CMK (cell line): Measurements from ENCODE around the gene KLHL2.
"Not testable (repeated sequence)": the region's sequence is repeated elsewhere in the genome, so short reads cannot be mapped to it uniquely, and the experiment has no call there.

ENCODE experiments used
- DNase-seq: peaks from one replicate; pipeline ENCODE4 v3.0.0-alpha.2; 2010; ENCODE audit warnings: low read depth

KLHL2 gene

DNA sequence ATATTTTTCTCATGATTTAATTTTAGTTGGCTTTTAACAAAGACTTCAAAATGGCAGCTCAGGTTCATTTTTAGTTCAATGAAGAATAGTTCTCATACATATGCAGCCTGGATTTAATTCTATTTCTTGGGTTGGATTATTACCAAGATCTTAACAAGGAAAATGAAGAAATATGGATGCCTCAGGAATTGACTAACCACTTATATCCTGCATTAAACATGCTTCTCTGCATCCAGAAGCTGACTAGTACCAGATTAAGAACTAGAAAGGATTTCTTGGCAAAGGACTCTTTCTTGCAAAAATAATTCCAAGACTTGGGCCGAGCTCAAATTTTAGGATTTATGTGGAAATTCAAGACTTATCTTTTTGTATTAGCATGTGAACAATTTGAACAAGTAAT is 5.6 kb upstream of the KLHL2 start:
- no peak for DNase-seq

DNA sequence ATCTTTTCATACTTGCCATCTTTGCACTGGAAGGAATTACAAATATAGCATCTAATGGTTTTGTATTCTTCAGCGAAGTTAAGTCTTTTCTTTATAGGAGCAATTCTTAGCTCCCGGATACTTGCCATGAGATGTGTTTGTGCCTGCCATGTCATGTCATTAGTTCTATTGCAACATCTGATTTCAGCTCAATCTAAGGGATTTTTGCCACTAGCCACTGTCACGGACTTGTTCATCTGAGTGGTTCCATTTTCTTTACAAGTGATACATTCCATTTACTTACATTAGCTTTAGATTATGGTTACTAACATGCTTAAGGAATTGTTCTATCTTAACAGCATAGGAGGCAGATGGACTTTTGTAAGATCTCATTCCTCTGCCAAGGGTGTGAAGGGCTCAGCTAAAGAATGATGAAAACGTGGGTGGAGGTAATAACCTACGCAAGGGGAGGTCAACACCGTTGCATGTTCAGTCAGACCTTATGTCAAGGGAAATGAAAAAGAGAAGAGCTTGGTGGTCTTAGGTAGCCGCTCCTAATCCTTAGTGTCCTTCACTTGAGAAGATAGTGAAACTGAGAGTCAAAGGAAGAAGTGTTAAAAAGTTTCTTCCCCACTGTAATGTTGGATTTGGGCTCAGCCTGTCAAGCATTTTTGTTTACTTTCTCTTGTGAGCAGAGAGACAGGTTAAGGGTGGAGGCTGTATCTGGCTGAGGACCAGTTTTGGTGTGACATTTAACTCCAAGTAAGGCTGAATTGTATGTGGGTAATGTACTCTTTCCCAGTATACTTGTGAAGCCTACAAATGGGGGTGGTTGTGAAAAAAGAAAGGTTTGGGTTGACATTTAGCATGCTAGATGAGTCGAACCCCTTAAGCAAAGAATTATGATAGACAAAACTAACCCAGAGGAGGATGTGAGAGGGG is 3.6 kb upstream of the KLHL2 start:
- DNase-seq: no peak

DNA sequence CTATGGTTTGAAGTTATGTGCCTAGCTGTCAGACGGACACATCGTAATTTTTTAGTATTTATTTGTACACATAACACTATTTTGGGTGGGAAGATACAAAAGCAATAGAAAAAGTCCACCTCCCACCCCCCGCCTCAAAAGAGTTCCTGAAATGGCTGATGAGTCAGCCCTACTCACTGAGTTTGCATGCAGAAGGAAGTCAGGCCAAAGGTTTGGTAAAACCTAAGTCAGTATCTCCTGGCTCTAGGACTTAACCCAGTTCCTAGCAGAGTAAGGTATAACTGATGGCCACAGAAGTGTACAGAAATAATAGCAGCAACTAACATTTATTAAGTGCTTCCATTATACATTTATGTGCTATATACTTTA is 2.9 kb upstream of the KLHL2 start:
- DNase-seq: no peak

DNA sequence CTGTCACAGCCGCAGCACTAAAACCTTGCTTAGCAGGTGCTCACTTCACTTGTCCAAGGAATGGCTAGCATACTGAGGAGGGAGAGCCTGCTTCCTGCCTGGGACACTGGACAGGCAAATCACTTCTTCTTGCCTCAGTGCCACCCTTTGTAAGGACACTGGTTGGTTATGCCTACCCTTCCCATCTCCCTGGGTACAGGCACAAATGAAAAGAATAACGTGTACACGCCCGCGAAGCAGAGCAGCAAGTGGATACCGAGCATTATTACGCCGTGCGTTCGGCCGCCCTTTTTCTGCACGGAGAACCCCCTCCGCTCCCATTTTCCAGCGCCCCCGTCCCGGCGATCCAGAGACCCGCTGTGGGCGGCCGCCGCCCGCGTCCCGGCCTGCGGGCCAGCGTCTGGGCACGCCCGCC is 338 bp upstream of the KLHL2 start:
- DNase-seq: no peak

DNA sequence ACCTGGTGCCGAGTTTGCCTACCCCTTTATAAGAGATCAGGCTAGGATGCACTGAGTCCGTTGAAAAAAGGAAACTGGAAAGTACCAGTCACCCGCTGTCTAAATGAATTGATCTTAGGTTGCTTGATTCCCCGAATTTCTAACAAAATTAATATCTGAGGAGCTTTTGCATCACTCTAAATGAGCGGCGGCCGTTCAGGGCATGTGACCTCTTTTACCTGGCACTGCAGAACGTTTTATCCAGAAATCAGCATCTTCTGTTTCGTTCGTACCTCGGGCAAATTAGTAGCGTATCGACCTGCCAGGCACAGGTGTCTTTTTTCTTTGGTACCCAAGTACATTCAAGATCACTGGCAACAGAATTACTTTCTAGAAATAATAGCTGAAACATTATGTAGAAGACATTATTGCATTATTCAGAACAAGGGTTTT is 876 bp downstream of the KLHL2 start:
- no peak for DNase-seq

DNA sequence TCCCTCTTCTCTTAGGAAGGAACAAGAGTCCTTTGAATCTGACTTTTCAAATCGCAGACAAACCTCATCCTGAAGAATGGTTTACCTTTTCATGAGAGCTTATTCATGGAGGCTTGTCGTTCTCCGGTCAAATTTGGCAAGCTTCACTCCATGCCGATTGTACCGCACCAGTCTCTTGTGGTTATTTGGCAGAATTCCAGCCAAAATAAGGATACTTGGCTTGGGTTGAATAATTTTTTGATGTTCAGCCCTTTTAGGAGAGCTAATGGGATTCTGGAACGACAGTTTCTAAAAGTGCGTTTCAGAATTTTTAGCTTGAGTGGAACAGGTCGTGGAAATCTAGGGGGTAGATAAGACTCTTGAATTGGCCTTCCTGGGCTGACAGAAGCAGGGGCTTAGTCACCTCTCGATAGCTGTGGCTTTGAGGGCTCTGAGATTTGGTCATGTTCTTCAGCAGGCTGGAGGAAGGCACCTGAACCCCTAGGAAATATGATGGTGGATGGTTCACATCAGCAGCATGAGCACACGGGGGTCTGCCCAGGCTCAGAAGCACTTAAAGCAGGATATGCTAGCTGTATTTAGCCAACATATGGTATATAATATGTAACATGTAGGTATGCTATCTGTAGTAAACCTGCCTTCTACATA is 1.5 kb downstream of the KLHL2 start:
- no peak for DNase-seq

DNA sequence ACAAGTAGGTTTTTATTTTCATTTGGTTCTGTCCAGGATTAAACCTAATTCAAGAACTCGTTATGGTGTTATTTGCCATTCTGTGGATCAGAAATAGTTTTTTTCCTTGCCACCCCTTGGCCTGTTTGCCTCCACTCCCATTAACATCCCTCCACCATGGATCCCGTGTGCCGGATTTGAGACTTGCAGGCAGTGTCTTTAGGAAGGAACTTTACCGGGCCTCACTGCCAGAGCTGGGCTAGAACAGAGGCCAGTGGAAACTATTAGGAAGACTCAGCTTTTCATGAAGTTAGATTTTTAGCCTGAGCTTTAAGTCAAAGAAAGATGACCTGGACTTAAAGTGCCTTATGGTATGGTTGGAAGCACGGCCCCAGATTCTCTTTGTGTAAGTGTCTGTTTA is 2.4 kb downstream of the KLHL2 start:
- DNase-seq: no peak

DNA sequence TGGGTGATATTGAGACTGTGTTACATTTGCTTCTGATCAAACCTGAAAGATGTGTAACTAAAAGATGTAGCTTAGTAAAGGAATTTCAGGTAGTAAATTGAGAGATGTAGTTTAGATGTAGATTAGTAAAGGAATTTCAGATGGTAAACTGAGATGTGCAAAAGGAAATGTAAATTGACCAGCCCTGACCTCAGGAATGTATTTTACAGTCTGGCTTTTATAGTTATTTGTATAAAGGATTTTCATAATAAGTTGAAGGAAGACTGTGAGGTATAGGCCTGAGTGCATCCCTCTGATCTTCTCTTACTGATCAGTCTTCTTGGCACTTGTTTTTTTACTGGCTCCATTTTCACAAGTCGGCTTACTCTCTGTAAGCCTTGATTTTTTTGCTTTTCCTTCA is 3.2 kb downstream of the KLHL2 start:
- no peak for DNase-seq

DNA sequence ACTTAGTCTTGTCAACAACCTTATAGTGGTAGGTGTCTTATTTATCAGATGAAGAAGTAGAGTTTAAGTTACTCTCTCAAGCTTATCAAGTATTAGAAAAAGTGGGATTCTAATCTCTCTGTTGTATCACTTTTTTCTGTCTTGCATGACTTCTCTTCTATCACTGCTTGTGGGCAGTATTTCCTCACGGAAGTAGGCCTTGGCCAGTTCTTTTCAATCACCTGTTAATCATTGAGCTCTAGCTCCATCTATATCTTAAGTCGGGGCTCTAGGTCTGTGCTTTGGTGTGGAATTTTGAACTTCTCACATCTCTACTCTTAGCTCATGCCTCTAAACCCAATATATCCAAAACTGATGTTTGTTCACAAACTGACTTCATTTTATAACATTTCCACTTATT is 5.3 kb downstream of the KLHL2 start:
- not testable (repeated sequence) for DNase-seq

DNA sequence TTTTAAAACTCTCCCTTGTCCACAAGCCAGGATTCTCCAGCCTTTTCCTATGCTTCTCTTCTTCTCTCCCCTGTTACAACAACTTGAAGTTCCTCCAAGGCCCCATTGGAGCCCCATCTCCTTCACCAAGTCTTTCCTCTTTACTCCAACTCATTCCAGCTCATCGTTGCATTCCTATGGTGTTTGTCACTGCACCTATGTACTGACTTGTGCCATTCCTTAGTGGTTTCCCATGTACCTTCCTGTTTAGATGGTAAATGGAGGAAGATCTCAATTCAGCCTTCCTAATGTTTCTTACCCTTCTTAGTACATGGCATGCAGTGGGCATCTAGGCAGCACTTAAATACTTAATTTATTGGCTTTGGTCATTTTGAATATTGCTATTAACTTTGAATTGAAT is 6.0 kb downstream of the KLHL2 start:
- not testable (repeated sequence) for DNase-seq

DNA sequence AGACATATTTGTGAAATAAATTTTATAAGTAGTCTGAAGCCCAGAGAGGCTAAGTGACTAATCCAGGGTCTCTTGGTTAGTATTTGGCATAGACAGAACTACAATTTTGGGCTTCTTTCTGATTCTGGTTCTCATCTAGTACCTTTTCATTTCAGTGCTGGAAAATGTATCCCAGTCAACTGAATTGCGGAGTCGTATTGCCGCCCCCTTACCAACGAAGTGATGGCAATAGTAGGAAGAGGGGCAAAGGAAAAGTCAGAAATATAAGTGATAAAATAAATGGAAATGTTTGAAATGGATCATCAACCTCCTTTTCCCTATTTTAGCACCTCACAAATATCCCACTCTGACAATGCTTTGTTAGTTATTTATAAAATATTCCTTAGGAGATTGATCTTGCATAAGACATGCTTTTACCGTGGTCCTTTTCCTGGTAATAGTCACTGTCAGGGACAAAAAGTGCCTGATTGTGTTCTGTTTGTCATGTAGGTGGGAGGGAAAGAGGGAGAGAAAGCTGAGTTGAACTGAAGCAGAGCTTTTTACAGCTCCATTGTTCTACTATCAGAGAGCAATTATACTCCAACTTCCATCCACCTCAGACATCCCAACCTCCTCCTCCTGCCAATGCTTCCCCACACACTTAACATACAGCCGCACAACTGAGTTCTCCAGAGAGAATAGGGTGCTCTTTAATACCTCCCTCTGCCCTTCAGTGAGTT is 6.8 kb downstream of the KLHL2 start:
- DNase-seq: not testable (repeated sequence)

DNA sequence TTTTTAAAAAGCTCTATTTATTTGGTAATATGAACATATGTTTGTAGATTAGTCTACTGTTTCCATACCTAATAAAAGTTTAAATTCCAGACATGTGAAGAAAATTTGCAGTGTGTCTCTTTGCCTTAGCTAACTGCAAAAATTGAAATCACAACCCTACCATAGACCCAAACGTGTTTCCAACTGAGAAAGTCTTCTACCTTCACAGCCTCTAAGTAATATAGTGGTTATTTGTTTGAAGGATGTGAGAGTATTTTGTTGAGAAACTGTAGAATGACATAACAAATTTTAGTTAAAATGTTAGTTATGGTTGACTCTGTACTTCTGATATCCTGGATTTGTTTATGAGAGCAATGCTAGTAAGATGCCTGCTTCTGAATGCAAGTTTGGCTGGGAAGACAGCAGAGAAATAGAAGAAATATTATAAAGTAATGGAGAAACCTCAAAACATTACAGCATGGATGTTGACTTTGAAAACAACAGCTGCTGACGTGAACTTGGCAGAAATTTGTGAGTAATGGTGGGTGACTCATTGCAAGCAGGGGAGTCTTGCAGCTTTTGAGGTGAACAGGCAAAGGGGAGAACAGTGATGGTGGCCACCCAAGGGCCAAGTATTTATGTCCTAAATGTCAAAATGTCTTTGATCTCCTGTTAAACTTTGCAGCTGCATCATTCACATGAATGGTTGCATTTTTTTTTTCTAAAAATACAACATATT is 7.8 kb downstream of the KLHL2 start:
- not testable (repeated sequence) for DNase-seq

DNA sequence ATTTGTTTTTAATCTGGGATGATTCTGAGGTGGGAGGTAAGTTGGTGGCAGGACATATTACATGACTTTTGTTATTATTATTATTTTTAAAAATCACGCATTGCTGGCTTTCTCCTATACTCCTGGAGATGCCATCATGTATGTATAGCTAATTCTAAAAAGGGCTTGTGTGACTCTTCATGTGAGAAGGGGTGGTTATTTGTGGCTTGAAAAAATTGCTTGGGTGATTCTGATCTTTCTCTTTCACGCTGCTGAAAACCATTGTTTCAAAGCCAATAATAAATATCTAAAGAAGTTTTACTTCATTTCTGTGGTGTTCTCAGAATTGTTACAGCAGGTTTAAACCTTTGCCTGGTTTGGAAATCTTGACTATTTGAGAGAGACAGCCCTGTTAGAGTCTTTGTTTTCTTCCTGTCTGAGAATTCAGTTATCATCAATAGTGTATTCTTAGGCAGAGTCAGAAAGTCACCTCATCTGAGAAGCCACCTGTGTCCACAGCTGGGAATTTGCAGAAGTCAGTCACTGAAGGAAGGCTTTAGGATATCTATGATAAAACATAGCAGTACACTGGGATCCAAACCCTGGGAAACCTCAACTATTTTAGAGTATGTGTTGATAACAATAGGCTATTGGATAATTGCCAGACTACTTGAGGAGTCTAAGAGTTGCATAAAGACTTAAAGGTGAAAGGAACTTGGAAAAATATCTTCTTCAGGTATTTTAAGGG is 8.6 kb downstream of the KLHL2 start:
- not testable (repeated sequence) for DNase-seq

DNA sequence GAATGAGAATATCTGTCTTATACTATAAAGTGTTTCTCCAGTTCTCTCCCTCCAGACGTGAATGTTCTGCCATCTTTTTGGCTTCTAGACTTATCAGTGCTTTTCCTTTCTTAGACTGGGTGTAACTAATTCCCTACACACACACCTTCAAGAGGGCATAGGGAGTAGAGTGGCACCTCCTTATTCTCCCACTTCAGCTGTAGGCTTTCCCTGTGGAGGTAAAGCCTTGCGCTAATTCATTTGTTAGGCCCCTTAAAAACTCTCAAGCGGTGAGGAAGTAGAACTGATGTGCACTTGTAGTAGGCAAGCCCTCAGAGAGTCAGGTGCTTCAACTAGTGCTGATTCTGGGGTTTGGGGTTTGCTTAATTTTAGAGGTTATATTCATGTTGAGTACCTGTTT is 10.0 kb downstream of the KLHL2 start:
- DNase-seq: no peak

DNA sequence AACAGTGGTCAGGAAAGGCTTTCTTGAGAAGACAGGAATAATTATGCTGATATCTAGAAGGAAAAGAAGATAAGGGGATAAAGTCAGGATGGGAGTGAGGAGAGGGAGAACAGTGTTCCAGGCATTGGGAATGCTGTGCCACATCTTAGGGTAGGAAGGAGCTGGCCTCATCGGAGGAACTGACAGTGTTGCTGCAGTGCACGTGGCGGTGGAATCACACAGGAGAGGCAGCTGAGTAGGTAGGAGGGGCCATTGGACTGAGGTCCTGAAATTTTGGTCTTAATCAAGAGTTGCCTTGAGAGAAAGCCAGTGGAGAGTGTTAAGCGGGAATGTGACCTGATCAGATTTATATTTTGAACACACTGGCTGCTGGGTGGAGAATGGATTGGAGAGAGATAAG is 13.9 kb downstream of the KLHL2 start:
- DNase-seq: not testable (repeated sequence)

DNA sequence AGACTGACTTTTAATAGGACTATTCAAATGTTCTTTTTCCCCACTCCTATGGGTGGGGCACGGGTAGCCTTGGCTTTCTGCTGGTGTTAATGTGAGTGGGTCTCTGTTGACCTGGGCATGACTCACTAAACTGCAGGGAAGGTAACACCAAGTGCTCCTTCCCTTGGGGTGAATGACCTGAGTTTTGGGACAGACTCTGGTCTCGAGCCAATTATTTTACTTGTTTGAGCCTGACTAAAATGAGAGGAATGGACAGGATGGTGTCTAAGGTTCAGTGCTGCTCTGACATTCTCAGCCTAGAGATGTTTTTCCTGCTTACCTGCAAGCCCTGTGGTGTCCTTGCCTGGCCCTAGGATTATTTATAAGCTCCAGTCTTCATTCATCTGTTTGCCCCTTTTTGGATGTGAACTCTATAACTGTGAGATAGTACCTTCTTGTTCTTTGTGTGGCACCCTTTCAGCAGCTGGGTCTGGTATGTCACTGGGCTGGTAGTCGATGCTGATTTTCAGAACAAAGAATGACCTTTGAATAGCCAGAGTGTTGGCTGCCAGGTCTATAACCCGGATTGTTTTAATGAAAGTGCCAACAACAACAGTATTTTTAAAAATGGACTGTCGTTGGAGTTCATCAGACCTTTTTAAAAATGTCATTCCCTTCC is 14.8 kb downstream of the KLHL2 start:
- not testable (repeated sequence) for DNase-seq

DNA sequence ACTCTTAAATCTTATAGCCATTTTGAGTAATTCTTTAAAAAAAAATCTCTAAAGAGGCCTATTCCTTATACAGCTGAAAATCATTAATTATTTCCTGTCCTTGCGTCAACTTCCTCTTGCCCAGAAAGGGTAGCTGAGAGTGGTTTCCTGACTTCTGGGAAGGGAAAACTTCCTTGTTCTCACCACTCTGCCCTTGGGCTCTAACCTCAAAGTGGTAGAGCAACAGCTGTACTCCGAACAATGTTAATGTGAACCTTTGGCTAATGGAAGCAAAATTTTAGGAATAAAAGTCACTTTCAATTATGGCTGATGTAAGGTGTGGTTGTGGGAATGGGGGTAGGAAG is 15.3 kb downstream of the KLHL2 start:
- DNase-seq: no peak

DNA sequence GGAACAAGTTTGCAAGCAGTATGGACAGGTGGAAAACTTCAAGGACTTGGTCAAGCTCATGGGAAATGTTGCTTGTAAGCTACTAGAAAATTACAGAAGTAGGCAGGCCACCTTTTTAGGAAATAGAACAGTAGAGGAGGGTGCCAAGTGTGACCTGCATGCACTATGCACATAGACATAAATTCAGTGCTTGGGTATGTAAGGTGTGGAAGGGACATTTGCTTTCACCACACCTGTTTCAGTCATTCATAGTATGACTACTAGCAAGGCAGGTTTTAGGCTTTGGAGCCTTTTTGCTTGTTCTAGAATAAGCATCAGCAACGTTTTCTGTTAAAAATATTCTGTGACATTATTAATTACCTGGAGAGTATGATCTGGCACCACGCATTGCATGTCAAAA is 20.0 kb downstream of the KLHL2 start:
- not testable (repeated sequence) for DNase-seq

DNA sequence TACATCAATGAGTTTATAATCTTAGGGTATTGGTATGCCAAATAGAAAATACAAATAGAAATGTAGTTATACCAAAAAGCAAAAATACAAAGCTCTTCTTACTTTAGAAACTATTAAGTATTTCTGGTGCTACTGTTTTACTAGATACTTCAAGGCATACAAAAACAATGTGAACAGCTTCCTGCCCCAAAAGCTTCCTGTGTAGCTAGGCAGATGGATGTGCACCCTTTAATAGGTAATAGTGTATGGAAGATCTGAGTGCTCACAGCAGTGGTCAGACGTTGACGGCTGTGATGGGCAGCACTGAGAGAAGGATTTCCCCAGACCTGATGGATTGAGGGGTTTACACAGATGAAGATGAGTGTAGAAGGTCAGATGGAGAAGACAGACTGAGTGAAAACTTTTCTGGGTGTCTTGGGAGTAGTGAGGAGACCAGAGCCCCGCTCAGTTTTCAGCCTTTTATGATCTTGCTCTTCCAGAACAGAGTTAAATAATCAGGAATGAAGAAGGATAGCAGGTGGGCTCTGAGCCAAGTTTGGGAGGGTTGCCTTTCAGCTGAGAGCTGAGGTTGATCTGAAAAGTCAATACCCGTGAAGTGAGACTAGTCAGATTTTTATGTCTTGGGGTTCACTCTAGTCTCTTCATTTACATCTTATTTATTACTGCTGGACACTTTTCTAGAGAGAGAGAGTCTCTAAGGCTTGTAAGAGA is 22.3 kb downstream of the KLHL2 start:
- not testable (repeated sequence) for DNase-seq
